Choroid plexus epithelial cell (primary cell): Measurements from ENCODE around the gene MFSD11.

Source experiments
- DNase-seq: peaks from one replicate; pipeline ENCODE4 v3.0.0-alpha.2; 2010; ENCODE audit warnings: low read depth
- H3K4me3 ChIP-seq: 2 replicates; pipeline ENCODE4 v1.5.1; 2011; ENCODE audit warnings: low read depth, mild to moderate bottlenecking, control low read depth, low read length, moderate library complexity
- CTCF ChIP-seq: conservative IDR thresholded peaks from 2 replicates; pipeline ENCODE4 v1.5.1; 2011; ENCODE audit warnings: low read depth, mild to moderate bottlenecking, control low read depth, inconsistent platforms, low read length, moderate library complexity

The MFSD11 gene

GRCh38 chr17:76702941-76703637, 34.8 kb upstream of the MFSD11 start:
- H3K4me3 ChIP-seq, result no peak overlapping the region
- no peak for DNase-seq
- no peak for TF ChIP-seq CTCF

- DNase-seq, result no peak
- TF ChIP-seq CTCF, result peak; percentile 23
Measured at GRCh38 chr17:76704805-76705204, 33.1 kb upstream of the MFSD11 start.

GRCh38 chr17:76706817-76707216, 31.1 kb upstream of the MFSD11 start:
- DNase-seq, result no peak
- no peak for TF ChIP-seq CTCF
- no peak overlapping the region for H3K4me3 ChIP-seq

More at GRCh38 chr17:76704805-76705204, 33.1 kb upstream of the MFSD11 start:
- H3K4me3 ChIP-seq, result no peak overlapping the region

GRCh38 chr17:76707985-76708807, 29.7 kb upstream of the MFSD11 start:
- H3K4me3 ChIP-seq, result peak overlapping the region; percentile 79
- peak; percentile 54 for TF ChIP-seq CTCF
- no peak for DNase-seq

GRCh38 chr17:76709077-76709950, 28.6 kb upstream of the MFSD11 start:
- peak; percentile 95 for DNase-seq
- peak overlapping the region; percentile 79 for H3K4me3 ChIP-seq
- no peak for TF ChIP-seq CTCF

- peak; percentile 60 for DNase-seq
- peak overlapping the region; percentile 79 for H3K4me3 ChIP-seq
Measured at GRCh38 chr17:76709951-76710862, 27.7 kb upstream of the MFSD11 start.
